GM19035 (cell line): ENCODE data around the gene CST8.

ENCODE experiments used
- ATAC-seq: cut with Tn5 transposase; IDR thresholded peaks from one replicate; pipeline ENCODE4 v1.9.1; 2021; ENCODE audit not compliant: unreplicated experiment

CST8 gene

GRCh38 chr20:23519556-23519955, 28.6 kb downstream of the CST8 start:
- ATAC-seq = no peak

DNA sequence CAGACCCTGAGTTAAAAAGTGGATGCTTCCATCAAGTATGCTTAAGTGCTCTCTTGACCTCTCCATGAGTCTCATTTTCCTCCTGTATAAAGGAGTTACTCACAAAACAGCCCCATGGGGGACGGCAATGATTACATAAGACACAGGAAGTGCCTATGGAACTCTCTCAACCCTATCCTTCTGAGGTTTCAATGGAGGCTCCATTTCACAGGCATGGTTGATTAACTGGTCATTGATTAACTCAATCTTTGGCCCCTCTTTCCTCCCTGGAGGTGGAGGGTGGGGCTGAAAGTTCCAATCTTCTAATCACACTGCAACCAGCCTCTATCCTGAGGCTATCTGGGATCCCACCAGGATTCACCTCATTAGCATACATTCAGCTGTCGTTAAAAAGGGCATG, 29.3 kb downstream of the CST8 start:
- no peak for ATAC-seq

- no peak for ATAC-seq
These were observed 33.2 kb downstream of the CST8 start for GRCh38 chr20:23524146-23524545.

DNA sequence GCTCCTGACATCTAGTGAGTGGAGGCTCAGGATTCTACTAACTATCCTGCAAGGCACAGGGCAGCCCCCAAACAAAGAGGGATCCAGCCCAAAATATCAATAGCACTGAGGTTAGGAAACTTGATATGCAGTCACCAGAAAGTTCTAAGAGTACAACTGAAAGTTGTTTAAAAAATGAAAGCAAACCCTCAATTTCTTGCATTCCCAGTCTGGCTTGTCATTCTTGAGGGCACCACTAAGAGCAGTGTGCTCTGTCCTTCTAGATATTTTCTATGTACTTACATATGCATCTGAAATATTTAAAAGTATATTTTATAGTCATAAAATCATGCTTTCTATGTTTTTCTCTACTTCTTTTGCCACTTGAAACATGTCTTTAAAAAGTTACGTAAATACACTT, 35.9 kb downstream of the CST8 start:
- no peak for ATAC-seq

DNA sequence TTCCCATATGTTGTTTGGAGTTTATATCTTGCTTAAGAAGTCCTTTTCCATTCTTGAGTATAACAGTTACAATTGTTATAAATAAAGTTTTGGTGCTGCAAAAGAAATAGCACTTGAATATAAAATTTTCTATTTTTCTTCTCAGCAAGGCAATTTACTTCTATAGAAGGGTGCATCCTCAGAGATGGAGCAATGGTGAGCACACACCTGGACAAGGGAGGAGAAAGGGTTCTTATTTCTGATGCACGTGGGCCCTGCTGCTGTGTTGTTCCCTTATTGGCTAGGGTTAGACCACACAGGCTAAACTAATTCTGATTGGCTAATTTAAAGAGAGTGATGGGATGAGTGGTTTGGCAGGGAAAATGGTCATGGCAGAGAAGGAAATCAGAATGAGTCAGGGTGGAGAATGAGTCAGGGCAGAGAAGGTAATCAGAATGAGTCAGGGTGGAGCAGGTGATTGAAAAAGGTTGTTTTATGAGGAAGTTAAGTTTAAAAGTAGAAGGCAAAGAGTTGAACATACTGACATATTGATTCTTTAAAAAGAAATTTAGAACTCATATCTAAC, 38.0 kb downstream of the CST8 start:
- ATAC-seq = no peak

DNA sequence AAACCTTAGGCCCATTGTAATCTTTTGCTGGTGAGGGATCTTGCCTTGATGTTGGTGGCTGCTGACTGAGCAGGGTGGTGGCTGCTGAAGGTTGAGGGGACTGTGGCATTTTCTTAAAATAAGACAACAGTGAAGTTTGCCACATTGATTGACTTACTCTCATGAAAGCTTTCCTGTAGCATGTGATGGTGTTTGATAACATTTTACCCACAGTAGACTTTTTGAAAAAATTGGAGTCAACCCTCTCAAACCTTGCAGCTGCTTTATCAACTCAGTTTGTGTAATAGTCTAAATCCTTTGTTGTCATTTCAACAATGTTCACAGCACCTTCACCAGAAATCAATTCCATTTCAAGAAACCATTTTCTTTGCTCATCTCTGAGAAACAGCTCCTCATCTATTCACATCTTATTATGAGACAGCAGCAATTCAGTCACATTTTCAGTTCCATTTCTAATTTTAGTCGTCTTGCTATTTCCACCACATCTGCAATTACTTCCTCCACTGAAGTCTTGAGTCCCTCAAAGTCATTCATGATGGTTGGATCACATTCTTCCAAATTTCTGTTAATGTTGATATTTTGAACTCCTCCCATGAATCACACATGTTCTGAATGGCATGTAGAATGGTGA, 40.1 kb downstream of the CST8 start:
- ATAC-seq = no peak

- no peak for ATAC-seq
These were observed 41.6 kb downstream of the CST8 start for GRCh38 chr20:23532533-23532932.

DNA sequence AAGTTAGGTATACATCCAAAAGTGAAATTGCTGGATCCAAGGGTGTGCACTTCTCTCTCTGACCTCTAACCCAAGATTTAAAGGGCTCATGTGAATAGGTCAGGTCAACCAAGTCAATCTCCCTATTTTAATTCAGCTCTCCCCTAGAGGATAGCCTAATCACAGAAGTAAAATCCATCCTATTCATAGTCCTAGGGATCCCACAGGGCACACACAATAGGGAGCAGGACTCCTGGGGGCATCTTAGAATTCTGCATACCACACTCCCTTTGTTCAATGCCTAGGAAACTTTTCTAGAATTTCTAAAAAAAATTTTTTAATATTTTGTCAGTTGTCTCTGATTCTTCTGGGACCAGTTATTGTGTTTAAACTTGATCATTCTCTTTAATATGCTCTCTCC, 42.2 kb downstream of the CST8 start:
- ATAC-seq = no peak

GRCh38 chr20:23534801-23535593, 44.1 kb downstream of the CST8 start:
- no peak for ATAC-seq

DNA sequence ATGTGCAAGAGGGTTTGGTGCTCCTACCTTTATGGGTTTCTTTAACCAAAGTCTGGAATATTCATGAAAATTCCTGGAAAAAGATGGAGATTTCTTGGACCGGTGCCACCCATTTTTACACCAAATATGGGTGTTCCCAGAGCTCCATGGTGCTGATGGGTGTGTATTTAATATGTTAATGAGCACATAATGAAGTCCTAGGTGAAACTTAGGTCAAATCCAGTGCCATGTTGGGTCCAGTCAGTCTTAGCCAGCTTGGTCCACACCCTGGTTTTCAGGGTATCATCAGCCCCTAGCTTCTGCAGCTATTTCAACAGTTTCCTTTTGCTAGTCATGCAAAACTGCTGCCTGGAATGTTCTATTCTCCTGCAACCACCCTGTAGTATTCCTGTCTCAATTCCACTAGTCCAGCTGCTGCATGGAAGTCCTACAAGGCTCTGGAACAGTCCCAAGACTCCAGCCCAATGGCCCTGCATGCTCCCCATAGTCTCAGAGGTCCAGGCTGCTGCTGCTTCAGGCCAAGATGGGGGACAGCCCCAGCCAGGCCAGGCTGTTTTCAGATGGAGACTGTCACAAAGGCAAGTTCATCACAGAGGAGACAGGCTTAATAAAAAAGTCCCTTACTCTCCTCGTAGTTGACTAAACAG, 45.5 kb downstream of the CST8 start:
- ATAC-seq = no peak

GRCh38 chr20:23537030-23537429, 46.1 kb downstream of the CST8 start:
- ATAC-seq = no peak

GRCh38 chr20:23540624-23541023, 49.7 kb downstream of the CST8 start:
- ATAC-seq = no peak

GRCh38 chr20:23541330-23541729, 50.4 kb downstream of the CST8 start:
- no peak for ATAC-seq

GRCh38 chr20:23541776-23542175, 50.9 kb downstream of the CST8 start:
- ATAC-seq = no peak

DNA sequence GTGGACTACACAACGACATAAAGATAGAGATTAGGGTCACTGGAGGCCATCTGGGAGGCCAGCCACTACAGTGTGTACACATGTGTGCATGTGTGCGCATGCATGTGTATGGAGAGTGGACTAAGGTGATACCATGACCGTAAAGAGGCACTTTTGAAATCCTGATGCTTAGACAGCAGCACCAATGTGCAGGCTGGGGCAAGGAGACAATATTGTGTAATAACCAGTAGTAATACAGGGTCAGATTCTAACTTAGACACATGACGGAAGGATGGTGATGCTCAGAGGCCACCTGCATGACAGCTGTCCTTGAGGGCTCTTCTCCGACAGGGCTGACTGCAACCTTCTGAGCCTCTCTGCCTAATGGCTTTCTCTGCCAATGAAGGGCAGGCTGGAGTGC, 51.9 kb downstream of the CST8 start:
- no peak for ATAC-seq

DNA sequence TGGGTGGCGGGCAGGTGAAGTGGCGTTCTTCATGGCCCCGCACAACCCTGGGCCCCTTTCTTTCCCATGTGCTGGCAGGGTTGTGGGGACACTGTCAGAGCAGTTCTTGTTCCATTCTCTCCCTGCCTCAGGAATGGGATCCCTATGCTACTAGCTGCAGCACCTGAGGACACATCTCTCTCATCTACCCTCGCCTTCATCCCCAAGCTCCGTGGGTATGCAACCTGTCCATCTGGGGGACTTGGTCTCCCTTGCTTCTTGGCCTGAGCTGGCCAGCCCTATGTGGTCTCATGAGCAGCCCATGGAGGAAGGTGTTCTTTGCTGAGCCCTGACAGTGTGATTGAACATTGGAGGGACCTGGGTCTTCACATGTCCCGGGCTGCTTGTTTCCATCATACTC, 53.2 kb downstream of the CST8 start:
- ATAC-seq = no peak
